ENCODE data around the gene U2SURP. TPM values are rescaled to one million over a fixed set of nuclear protein-coding genes. Genes with fewer than 3 reads are reported as not detected.
A peak's percentile ranks its signal among the peaks of the same experiment; 100 is the strongest.
"Not testable (repeated sequence)": the region's sequence is repeated elsewhere in the genome, so short reads cannot be mapped to it uniquely, and the experiment has no call there.

U2SURP gene
- total and polyA plus RNA-seq, 2 experiments from 2014 or later, result 40.2 to 66.1 TPM

DNA sequence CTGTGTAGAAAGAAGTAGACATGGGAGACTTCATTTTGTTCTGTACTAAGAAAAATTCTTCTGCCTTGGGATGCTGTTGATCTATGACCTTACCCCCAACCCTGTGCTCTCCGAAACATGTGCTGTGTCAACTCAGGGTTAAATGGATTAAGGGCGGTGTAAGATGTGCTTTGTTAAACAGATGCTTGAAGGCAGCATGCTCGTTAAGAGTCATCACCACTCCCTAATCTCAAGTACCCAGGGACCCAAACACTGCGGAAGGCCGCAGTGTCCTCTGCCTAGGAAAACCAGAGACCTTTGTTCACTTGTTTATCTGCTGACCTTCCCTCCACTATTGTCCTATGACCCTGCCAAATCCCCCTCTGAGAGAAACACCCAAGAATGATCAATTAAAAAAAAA is 72.6 kb downstream of the U2SURP start:
- H3K4me2 ChIP-seq (ENCODE audit: unreplicated experiment); H3K9ac ChIP-seq; H3K4me3 ChIP-seq; H3K27me3 ChIP-seq (replicated peaks; ENCODE audit: insufficient read depth); in situ Hi-C loops (cut with MboI); H3K27ac ChIP-seq; H3K9me3 ChIP-seq (ENCODE audit: low read depth); H3K9me2 ChIP-seq (ENCODE audit: insufficient read depth); H3K36me3 ChIP-seq (ENCODE audit: low read depth); H2AFZ ChIP-seq; DNase-seq; H4K20me1 ChIP-seq (ENCODE audit: insufficient read depth); H3K79me2 ChIP-seq (ENCODE audit: insufficient read depth): not testable (repeated sequence)
- 79 to 88% methylated on average over 5 of the region's 5 CpGs for WGBS, 2 experiments (ENCODE audit: low coverage in 1 of 2, low lambda C conversion rate in 2 of 2, missing lambda C conversion rate in 2 of 2)
- H3F3A ChIP-seq (ENCODE audit: insufficient read depth), result peaks cover 16% of the 10 kb centered on the region; the same call in 1 of the 2 replicates
- peaks cover 20% of the 10 kb centered on the region for H3K4me1 ChIP-seq (ENCODE audit: insufficient read depth)

DNA sequence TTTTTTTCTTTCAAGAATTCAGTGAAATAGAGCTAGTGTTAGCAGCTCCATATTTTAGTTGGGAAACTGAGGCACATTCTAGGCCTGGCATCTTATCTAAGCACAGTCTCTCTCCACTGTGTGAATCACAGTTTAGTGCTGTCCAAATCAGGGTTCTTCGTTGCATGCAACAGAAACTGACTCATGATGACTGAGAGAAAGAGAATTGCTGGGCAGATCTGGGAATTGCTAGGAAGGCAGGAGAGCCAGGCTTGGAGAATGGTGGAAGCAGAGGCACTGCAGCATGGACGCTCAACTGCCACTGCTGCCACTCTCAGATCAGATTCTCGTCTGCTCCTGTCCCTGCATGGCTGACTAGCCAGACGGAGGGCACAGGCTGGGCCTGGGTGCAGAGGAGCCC is 77.5 kb downstream of the U2SURP start:
- Histone ChIP-seq H3K4me3 (no peak overlapping the region), H2AFZ (no peak overlapping the region), H3F3A (ENCODE audit: insufficient read depth) (peaks cover 5% of the 10 kb centered on the region; the same call in 1 of the 2 replicates), H3K4me2 (ENCODE audit: unreplicated experiment) (no peak overlapping the region), H4K20me1 (ENCODE audit: insufficient read depth) (no peaks in the 10 kb centered on the region), H3K27ac (no peak overlapping the region; the same call in 1 of the 2 replicates), H3K79me2 (ENCODE audit: insufficient read depth) (no peaks in the 10 kb centered on the region), H3K9me3 (ENCODE audit: low read depth) (no peaks in the 10 kb centered on the region), H3K36me3 (ENCODE audit: low read depth) (no peaks in the 10 kb centered on the region), H3K4me1 (ENCODE audit: insufficient read depth) (0 out of 2 replicates have a peak, but pooled peaks cover 8% of the 10 kb centered on the region), H3K27me3 (replicated peaks; ENCODE audit: insufficient read depth) (no peaks in the 10 kb centered on the region), H3K9ac (no peak overlapping the region), H3K9me2 (ENCODE audit: insufficient read depth) (no peaks in the 10 kb centered on the region)
- peak; percentile 86 for DNase-seq
- in situ Hi-C loops (cut with MboI), result no loop called here
- no peak for TF ChIP-seq EZH2phosphoT487 (IDR thresholded peaks at IDR 0.05; ENCODE audit: insufficient read depth, low read depth)
- no peak for TF ChIP-seq EZH2 (IDR thresholded peaks at IDR 0.05; ENCODE audit: insufficient read depth, poor library complexity, severe bottlenecking)
- WGBS, 2 experiments (ENCODE audit: low coverage in 1 of 2, low lambda C conversion rate in 2 of 2, missing lambda C conversion rate in 2 of 2), result 40 to 42% methylated on average over 4 of the region's 4 CpGs

DNA sequence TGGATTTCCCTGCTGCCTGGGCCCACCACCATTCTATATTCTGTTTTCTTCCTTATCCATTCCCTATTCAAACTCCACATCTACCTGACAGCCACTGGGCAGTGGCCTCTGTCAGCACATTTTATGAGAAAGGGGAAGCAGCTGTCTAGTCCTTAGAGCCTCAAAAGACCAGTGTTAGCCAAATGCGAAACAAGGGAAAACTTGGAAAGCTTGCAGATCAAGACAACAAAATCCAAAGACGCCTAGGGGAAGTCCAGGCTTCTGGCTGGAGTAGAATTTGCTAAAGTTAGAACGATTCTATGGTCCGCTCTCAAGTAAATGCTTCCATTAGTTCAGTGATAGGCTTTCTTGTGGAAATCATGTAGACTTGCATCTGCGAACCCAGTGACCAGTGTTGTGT is 78.8 kb downstream of the U2SURP start:
- peaks cover 5% of the 10 kb centered on the region; the same call in 1 of the 2 replicates for H3F3A ChIP-seq (ENCODE audit: insufficient read depth)
- H3K9ac ChIP-seq, result no peak overlapping the region
- H3K4me1 ChIP-seq (ENCODE audit: insufficient read depth), result peaks cover 10% of the 10 kb centered on the region; the same call in 1 of the 2 replicates
- no peak overlapping the region for H2AFZ ChIP-seq
- no peak overlapping the region for H3K4me2 ChIP-seq (ENCODE audit: unreplicated experiment)
- no peak overlapping the region for H3K27ac ChIP-seq
- 69 to 72% methylated on average over 5 of the region's 5 CpGs for WGBS, 2 experiments (ENCODE audit: low coverage in 1 of 2, low lambda C conversion rate in 2 of 2, missing lambda C conversion rate in 2 of 2)
- TF ChIP-seq EZH2 (IDR thresholded peaks at IDR 0.05; ENCODE audit: insufficient read depth, poor library complexity, severe bottlenecking) (no peak), EZH2phosphoT487 (IDR thresholded peaks at IDR 0.05; ENCODE audit: insufficient read depth, low read depth) (no peak)
- no peaks in the 10 kb centered on the region for H4K20me1 ChIP-seq (ENCODE audit: insufficient read depth)
- no peaks in the 10 kb centered on the region for H3K27me3 ChIP-seq (replicated peaks; ENCODE audit: insufficient read depth)
- no peaks in the 10 kb centered on the region for H3K9me2 ChIP-seq (ENCODE audit: insufficient read depth)
- no peak for DNase-seq
- H3K4me3 ChIP-seq, result no peak overlapping the region
- H3K9me3 ChIP-seq (ENCODE audit: low read depth), result no peaks in the 10 kb centered on the region
- no peaks in the 10 kb centered on the region for H3K79me2 ChIP-seq (ENCODE audit: insufficient read depth)
- in situ Hi-C loops (cut with MboI), result no loop called here
- H3K36me3 ChIP-seq (ENCODE audit: low read depth), result no peaks in the 10 kb centered on the region

DNA sequence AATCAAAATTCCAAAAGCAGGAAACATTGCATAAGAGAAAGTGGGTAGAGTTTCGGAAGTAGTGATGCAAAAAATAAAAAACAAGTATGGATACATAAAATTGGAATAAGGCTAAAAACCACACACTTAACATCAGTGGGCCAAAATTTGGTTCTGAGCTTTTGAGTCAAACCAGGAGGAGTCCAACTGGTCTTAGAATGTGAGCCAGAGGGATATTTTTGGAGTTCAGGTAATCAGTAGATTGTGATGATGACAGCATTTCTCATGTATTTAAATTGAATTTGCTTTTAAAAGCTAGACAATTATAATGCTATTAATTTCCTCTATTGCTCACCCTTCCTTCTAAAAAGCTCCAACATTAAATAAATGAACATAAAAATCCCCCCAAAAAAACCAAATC is 80.0 kb downstream of the U2SURP start:
- no peaks in the 10 kb centered on the region for H3K36me3 ChIP-seq (ENCODE audit: low read depth)
- H3K9me3 ChIP-seq (ENCODE audit: low read depth), result no peaks in the 10 kb centered on the region
- in situ Hi-C loops (cut with MboI), result no loop called here
- no peaks in the 10 kb centered on the region for H4K20me1 ChIP-seq (ENCODE audit: insufficient read depth)
- no peaks in the 10 kb centered on the region for H3K27me3 ChIP-seq (replicated peaks; ENCODE audit: insufficient read depth)
- TF ChIP-seq EZH2 (IDR thresholded peaks at IDR 0.05; ENCODE audit: insufficient read depth, poor library complexity, severe bottlenecking) (no peak), EZH2phosphoT487 (IDR thresholded peaks at IDR 0.05; ENCODE audit: insufficient read depth, low read depth) (no peak)
- no peak for DNase-seq
- H2AFZ ChIP-seq, result no peak overlapping the region
- H3K4me3 ChIP-seq, result no peak overlapping the region
- no peak overlapping the region for H3K4me2 ChIP-seq (ENCODE audit: unreplicated experiment)
- H3K9me2 ChIP-seq (ENCODE audit: insufficient read depth), result no peaks in the 10 kb centered on the region
- no peak overlapping the region for H3K27ac ChIP-seq
- WGBS, 2 experiments (ENCODE audit: low coverage in 1 of 2, low lambda C conversion rate in 2 of 2, missing lambda C conversion rate in 2 of 2), result 96 to 100% methylated on average over 1 of the region's 1 CpG
- no peak overlapping the region for H3K9ac ChIP-seq
- no peaks in the 10 kb centered on the region for H3K79me2 ChIP-seq (ENCODE audit: insufficient read depth)
- peaks cover 5% of the 10 kb centered on the region; the same call in 1 of the 2 replicates for H3F3A ChIP-seq (ENCODE audit: insufficient read depth)
- peaks cover 12% of the 10 kb centered on the region; the same call in 1 of the 2 replicates for H3K4me1 ChIP-seq (ENCODE audit: insufficient read depth)

Measured in GM23248 (cell line).